Measurements from ENCODE around the gene KLHL10.
"Not testable (repeated sequence)": the region's sequence is repeated elsewhere in the genome, so short reads cannot be mapped to it uniquely, and the experiment has no call there.

KLHL10 gene

DNA sequence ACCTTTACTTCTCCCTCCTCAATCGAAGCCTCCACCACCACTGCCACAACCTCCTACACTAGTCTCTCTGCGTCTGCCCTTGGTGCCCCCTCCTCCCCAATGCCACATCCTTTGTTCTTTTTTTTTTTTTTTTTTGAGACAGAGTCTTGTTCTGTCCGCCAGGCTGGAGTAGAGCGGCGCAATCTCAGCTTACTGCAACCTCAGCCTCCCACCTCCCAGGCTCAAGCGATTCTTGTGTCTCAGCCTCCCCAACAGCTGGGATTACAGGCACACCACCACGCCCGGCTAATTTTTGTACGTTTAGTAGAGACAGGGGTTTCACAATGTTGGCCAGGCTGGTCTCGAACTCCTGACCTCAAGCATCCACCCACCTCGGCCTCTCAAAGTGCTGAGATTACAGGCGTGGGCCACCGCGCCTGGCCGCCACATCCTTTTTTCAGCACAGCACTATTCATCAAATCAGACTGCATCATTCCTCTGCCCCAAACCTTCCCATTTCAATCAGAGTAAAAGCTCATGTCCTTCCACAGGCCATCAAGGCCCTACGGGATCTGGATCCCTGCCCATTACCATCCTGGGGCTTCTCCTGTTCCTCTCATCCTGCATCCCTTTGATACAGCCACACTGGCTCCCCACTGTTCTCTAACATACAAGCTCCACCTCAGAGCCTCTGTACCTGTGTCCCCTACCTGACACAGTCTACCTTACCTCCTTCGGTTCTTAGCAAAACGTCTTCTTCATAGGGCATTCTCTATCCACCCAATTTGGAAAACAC is 25.6 kb downstream of the KLHL10 start:
- no peak for DNase-seq

DNA sequence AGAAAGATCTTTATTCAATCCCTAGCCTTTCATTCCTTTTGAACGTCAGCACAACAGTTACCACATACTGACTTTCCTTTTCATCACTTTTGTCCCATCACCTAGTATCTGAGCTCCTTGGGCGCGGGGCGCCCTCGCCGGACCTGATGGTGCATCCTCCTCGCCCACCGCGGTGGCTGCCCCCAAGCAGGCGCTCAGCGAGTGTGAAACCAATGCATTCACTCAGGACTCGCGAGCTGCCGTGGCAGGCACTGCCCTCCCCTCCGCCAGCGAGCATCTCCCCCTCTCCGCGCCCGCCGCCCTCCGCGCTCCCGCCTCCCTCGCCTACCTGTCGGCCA is 26.8 kb downstream of the KLHL10 start:
- DNase-seq = no peak

GRCh38 chr17:41864836-41865595 is 27.4 kb downstream of the KLHL10 start, which contains the start of gene KLHL11:
Gene KLHL11, minus strand, starts transcription at chr17:41865423. Its CDS starts 53 bp downstream, at chr17:41865370.
- DNase-seq = peak; percentile 92

GRCh38 chr17:41865596-41865893 is 27.9 kb downstream of the KLHL10 start:
- DNase-seq = no peak

- no peak for DNase-seq
Measured at GRCh38 chr17:41868568-41868967, 30.9 kb downstream of the KLHL10 start.

GRCh38 chr17:41869426-41869825 is 31.8 kb downstream of the KLHL10 start:
- DNase-seq = no peak

GRCh38 chr17:41870097-41870496 is 32.5 kb downstream of the KLHL10 start:
- DNase-seq = no peak

GRCh38 chr17:41870627-41871026 is 33.0 kb downstream of the KLHL10 start:
- no peak for DNase-seq

- no peak for DNase-seq
Measured at GRCh38 chr17:41871789-41872188, 34.2 kb downstream of the KLHL10 start.

DNA sequence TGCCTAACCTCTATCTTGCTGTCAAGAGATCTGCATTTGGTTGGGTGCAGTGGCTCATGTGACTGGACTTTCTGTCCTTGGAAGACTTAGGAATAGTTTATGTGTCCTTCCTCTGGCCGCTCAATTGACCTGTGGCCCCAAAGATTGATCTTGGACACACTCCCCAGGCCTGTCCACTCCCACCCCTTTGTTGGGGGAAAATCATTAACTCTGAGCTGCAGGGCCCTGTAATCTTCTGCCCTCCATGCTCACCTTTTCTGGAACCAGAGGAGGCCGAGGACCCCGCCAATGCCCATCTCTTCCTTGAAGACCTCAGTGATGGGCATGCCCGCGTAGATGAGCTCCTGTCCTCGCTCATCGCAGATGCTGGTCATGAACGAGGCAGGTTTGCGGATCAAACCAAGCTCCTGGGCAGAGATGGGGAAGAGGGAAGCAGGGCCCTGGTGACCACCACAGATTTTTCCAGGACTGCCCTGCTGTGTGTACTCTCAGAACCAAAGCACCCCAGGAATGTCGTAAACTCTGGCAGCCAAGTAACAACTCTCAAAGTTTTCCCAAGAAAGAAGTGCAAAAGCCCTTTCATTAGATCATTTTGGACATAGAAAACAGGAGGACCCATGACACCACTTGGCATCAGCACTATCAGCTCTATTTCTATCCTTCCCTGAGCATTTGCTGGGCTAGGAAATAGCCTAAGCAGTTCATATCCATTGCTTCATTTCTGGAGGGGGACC is 36.1 kb downstream of the KLHL10 start:
- DNase-seq = no peak

DNA sequence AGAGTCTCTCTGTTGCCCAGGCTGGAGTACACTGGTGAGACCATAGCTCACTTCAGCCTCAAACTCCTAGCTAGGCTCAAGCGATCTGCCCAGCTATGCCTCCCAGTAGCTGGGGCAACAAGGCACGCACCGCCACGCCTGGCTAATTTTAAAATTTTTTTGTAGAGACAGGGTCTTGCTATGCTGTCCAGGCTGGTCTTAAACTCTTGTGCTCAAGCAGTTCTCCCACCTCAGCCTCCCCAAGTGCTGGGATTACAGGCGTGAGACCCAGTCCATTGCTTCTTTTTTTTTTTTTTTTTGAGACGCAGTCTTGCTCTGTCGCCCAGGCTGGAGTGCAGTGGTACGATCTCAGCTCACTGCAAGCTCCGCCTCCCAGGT is 36.7 kb downstream of the KLHL10 start:
- DNase-seq = not testable (repeated sequence)

GRCh38 chr17:41880130-41880529 is 42.5 kb downstream of the KLHL10 start:
- DNase-seq = no peak

DNA sequence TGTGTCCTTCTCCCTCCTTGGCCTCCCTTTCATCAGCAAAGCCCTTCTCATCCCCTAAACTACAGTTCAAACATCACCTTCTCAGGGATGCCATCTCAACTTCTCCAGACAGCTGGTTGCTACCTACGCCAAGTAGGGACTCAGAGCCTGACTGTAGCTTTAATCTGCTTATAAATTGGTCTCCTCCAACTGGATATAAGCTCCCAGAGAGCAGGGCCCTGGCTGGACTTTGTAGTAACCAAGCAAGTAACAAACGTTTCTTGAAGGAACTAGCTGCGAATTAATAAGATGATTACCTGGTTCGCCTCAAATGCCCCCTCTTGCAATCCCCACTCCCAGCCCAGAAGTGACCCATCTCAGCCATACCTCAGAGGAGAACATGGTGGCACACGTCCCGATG is 45.1 kb downstream of the KLHL10 start:
- DNase-seq = no peak

GRCh38 chr17:41885733-41886132 is 48.1 kb downstream of the KLHL10 start:
- DNase-seq = no peak

DNA sequence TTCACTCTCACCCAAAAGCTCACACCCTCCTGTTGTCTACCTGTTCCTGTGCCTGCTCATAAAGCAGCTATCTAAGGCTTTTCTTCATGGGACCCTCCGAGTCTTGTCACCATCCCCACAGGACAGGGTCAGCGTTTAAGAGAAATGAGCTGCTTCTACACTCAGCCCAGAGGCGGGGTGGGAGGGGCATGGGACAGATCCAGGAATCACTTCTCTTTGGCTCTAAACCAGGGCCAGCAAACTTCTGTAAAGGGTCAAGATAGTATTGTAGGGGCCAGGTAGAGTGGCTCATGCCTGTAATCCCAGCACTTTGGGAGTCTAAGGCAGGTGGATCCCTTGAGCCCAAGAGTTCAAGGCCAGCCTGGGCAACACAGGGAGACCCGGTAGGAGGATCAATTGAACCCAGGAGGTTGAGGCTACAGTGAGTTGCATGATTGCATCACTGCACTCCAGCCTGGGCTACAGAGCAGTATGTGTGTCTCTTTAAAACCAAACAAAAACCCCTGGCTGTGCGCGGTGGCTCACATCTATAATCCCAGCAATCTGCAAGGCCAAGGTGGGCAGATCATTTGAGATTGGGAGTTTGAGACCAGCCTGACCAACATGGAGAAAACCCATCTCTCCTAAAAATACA is 50.8 kb downstream of the KLHL10 start:
- no peak for DNase-seq

GRCh38 chr17:41891135-41892020 is 53.8 kb downstream of the KLHL10 start:
- no peak for DNase-seq

- no peak for DNase-seq
Measured at GRCh38 chr17:41892021-41892376, 54.4 kb downstream of the KLHL10 start.

DNA sequence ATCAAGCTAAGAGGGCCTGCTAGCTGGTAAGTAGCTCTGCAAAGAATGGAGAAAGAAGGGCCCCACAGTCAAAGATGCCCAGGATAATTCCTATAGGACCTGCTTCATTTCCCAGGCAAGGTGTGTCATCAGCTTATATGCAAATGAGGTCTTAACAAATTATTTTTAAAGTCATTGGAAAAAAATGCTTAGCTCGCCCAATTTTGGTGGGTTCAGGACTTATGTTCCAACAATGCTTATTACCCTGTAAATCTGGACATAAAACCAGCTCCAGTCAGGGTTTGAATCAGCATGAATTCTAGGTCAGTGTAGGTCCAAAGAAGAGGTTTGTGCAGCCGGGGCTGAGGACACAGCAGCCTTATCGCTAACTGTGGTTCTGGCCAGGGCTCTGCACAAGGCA is 55.8 kb downstream of the KLHL10 start:
- DNase-seq = no peak

DNA sequence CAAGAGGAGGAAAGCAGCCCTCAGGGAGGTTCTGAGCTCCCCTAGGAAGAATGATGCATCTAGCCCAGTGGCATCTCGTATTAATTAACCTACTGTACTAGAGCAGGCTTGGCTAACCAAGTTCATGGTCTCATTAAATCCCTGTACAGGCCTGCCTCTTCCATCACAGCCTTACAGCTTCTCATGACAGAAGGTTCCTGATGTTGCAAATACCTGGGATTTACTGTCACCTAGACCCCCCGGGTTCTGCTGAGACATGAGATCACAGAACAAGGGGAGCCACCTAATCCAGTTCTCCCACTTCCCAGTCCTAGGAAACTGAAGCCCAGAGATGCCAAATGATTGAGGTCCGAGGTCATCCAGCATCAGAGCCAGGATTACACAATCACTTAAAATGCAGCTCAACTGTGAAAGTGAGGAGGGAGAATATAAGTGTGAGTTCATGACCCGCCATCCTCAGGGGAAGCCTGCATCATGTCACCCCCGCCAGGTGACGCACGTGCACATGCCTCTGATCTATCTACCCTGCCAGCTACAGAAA is 57.2 kb downstream of the KLHL10 start:
- no peak for DNase-seq

GRCh38 chr17:41895617-41896016 is 58.0 kb downstream of the KLHL10 start:
- DNase-seq = peak; percentile 66

GRCh38 chr17:41896726-41897125 is 59.1 kb downstream of the KLHL10 start:
- no peak for DNase-seq
